Body of pancreas (tissue), 4 donors: ENCODE results near the gene SLC25A53.

Source experiments
- CTCF ChIP-seq, 7 experiments: fragments of 450-650 bp in 4 of 7; fragments of 200-600 bp in 3 of 7; sonication (generic) in 3 of 7; IDR thresholded peaks; one replicate each; pipeline ENCODE4 v1.5.1; 2016 to 2019; ENCODE audit warnings: antibody characterized with exemption in 7 of 7
- POLR2A ChIP-seq, 3 donors: fragments of 450-650 bp; IDR thresholded peaks; one replicate each; pipeline ENCODE4 v1.6.1; 2016; ENCODE audit warnings: antibody characterized with exemption in 3 of 3, mild to moderate bottlenecking in 2 of 3

DNA sequence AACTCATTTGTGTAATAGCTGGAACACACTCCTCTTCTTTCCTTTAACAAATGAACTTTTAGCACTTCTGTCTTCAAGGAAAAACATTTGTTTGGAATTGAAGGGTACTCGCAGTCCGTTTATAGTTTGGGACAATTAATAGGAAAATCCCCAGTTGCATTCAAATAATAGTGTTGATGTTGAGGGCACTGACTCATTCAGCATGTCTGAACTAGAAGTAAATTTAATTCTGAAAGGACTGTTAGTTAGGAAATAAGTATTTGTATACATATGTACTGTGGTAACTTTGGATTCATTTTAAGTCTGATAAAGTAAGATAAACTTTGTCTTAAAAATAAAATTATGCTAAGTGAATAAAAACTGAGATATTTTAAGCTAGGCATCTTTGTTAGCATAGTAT lies 36.7 kb upstream of the SLC25A53 start:
- TF ChIP-seq CTCF (IDR thresholded peaks at IDR 0.05) = no peak
- TF ChIP-seq POLR2A (IDR thresholded peaks at IDR 0.05) = no peak
